WTC11 (cell line): ENCODE results near the gene CDKN2AIP.

ENCODE experiments used
- CREB1 ChIP-seq: sonication (generic); formaldehyde crosslinking; IDR thresholded peaks from 2 replicates; pipeline ENCODE4 v1.8.0; 2023; ENCODE audit warnings: mild to moderate bottlenecking, missing genetic modification reagents
- CREM ChIP-seq: sonication (generic); formaldehyde crosslinking; IDR thresholded peaks from 2 replicates; pipeline ENCODE4 v1.8.1; 2022; ENCODE audit warnings: mild to moderate bottlenecking, missing genetic modification reagents, moderate library complexity
- CTCF ChIP-seq: fragments of 200-600 bp; IDR thresholded peaks from 2 replicates; pipeline ENCODE4 v1.8.0; 2022; ENCODE audit warnings: antibody characterized with exemption
- FOXJ3 ChIP-seq: sonication (generic); formaldehyde crosslinking; IDR thresholded peaks from 2 replicates; pipeline ENCODE4 v1.9.0; 2021; ENCODE audit warnings: missing genetic modification reagents, mild to moderate bottlenecking, borderline replicate concordance
- FOXK1 ChIP-seq: sonication (generic); formaldehyde crosslinking; IDR thresholded peaks from 2 replicates; pipeline ENCODE4 v1.8.0; 2022; ENCODE audit warnings: mild to moderate bottlenecking, moderate library complexity, missing genetic modification reagents
- IRF1 ChIP-seq: sonication (generic); formaldehyde crosslinking; IDR thresholded peaks from 2 replicates; pipeline ENCODE4 v1.8.0; 2023; ENCODE audit warnings: missing genetic modification reagents
- IRF2 ChIP-seq: sonication (generic); formaldehyde crosslinking; IDR thresholded peaks from 2 replicates; pipeline ENCODE4 v1.8.0; 2022; ENCODE audit warnings: low read depth, missing genetic modification reagents, borderline replicate concordance
- NFE2L1 ChIP-seq: sonication (generic); formaldehyde crosslinking; IDR thresholded peaks from 2 replicates; pipeline ENCODE4 v1.8.1; 2023; ENCODE audit warnings: missing genetic modification reagents
- USF1 ChIP-seq: sonication (generic); formaldehyde crosslinking; IDR thresholded peaks from 2 replicates; pipeline ENCODE4 v1.8.0; 2022; ENCODE audit warnings: mild to moderate bottlenecking, missing genetic modification reagents
- ZNF138 ChIP-seq: sonication (generic); formaldehyde crosslinking; conservative IDR thresholded peaks from 2 replicates; pipeline ENCODE4 v1.8.1; 2022; ENCODE audit warnings: mild to moderate bottlenecking, moderate library complexity, missing genetic modification reagents
- ZNF232 ChIP-seq: sonication (generic); formaldehyde crosslinking; IDR thresholded peaks from 2 replicates; pipeline ENCODE4 v1.8.0; 2022; ENCODE audit warnings: mild to moderate bottlenecking, missing genetic modification reagents

GRCh38 chr4:183455431-183456195 is 11.2 kb downstream of the CDKN2AIP start:
- no peak for TF ChIP-seq CREB1 (CRISPR knock-in tag)
- no peak for TF ChIP-seq CTCF
- no peak for TF ChIP-seq ZNF232
- TF ChIP-seq ZNF138 (CRISPR knock-in tag), result no peak
- TF ChIP-seq CREM, result no peak
- no peak for TF ChIP-seq FOXK1 (CRISPR knock-in tag)
- no peak for TF ChIP-seq NFE2L1 (CRISPR knock-in tag)
- TF ChIP-seq USF1 (CRISPR knock-in tag), result no peak
- no peak for TF ChIP-seq FOXJ3 (CRISPR knock-in tag)
- TF ChIP-seq IRF2 (CRISPR knock-in tag), result no peak
- TF ChIP-seq IRF1, result no peak
